Lower leg skin (tissue), 4 donors: ENCODE data around the gene DMD. TPM values are rescaled to one million over a fixed set of nuclear protein-coding genes. Genes with fewer than 3 reads are reported as not detected.

Experiments used
- DNase-seq, 2 donors: peaks; one replicate each; pipeline ENCODE4 v3.0.0-alpha.2; 2019; ENCODE audit warnings: low spot score in 2 of 2
- H3K4me3 ChIP-seq: fragments of 200-600 bp; sonication (generic); 2 replicates; pipeline ENCODE4 v1.5.1; 2017; ENCODE audit warnings: mild to moderate bottlenecking, low read depth; ENCODE audit not compliant: poor library complexity, severe bottlenecking
- POLR2A ChIP-seq, 2 donors: fragments of 450-650 bp; IDR thresholded peaks; one replicate each; pipeline ENCODE4 v1.6.1; 2016 to 2017; ENCODE audit warnings: antibody characterized with exemption in 2 of 2, mild to moderate bottlenecking in 1 of 2, moderate library complexity in 1 of 2
- WGBS, 2 donors: methylation state at CpG; one replicate each; pipeline ENCODE4 v1.1.5; 2018; 5-methylcytosine and 5-hydroxymethylcytosine counted together
- intact Hi-C: fragments of 100-400 bp; cut with DNase I; formaldehyde crosslinking; loops from one replicate; pipeline ENCODE4 v1.15.0; 2023; ENCODE audit warnings: low total_unique reads
- total RNA-seq, 4 donors: library from RNA; depleted of rRNA; stranded (reverse); fragments of >200 nt; gene quantifications; one replicate each; pipeline ENCODE4 v1.1.0, GENCODE V29; 2016
- TF ChIP-seq, protein P1 (sequence below), 3 donors: fragments of 450-650 bp; IDR thresholded peaks; one replicate each; pipeline ENCODE4 v1.5.1; 2016; ENCODE audit warnings: antibody characterized with exemption in 3 of 3, mild to moderate bottlenecking in 3 of 3, moderate library complexity in 2 of 3

The DMD gene
- total RNA-seq, 4 donors from 2014 or later = 23.0 to 27.5 (median 26.7) TPM

DNA sequence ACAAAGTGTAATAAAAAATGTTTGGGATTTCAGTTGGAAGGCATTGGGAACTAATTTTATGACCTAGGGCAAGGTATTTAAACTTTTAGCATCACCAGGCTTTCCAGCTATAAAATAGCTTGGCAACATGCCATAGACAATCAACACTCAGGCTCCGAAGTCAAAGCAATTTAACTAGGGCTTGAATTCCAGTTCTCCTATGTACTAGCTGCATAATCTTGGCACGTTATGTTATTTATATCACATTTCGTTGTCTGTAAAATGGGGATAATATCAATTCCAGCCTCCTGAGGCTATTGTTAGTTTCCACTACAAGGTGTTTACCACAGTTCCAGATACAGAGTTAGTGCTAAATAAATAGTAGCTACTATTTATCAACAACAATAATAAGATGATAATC is 78.8 kb downstream of the DMD start:
- intact Hi-C loops = no loop called here
- no peak for DNase-seq
- no peak overlapping the region for H3K4me3 ChIP-seq
- no peak for TF ChIP-seq POLR2A (IDR thresholded peaks at IDR 0.05)
- TF ChIP-seq, protein P1, sequence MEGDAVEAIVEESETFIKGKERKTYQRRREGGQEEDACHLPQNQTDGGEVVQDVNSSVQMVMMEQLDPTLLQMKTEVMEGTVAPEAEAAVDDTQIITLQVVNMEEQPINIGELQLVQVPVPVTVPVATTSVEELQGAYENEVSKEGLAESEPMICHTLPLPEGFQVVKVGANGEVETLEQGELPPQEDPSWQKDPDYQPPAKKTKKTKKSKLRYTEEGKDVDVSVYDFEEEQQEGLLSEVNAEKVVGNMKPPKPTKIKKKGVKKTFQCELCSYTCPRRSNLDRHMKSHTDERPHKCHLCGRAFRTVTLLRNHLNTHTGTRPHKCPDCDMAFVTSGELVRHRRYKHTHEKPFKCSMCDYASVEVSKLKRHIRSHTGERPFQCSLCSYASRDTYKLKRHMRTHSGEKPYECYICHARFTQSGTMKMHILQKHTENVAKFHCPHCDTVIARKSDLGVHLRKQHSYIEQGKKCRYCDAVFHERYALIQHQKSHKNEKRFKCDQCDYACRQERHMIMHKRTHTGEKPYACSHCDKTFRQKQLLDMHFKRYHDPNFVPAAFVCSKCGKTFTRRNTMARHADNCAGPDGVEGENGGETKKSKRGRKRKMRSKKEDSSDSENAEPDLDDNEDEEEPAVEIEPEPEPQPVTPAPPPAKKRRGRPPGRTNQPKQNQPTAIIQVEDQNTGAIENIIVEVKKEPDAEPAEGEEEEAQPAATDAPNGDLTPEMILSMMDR (IDR thresholded peaks at IDR 0.05) = no peak
- WGBS, 2 donors = 31 to 36% methylated on average over 3 of the region's 3 CpGs

DNA sequence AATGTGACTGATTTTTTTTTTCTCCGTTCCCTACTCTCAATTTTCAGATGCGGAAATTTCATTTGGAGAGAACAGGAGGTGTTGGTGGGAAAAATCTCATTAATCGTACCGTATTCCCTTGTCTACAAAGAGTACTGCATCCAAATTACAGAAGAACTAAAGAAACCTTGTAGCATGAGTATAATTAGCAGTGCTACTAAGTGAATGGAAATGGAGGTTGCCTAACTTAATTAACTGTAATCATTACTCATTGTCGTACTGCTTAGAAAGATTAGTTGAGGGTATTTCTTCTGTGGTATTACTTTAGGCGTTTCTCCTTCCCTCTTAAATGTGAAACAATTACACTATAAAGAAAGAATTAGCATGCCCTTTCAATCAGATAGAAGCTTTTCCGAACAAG is 81.7 kb downstream of the DMD start:
- WGBS, 2 donors = 58 to 60% methylated on average over 7 of the region's 7 CpGs
- intact Hi-C loops = no loop called here
- no peak overlapping the region for H3K4me3 ChIP-seq
- TF ChIP-seq POLR2A (IDR thresholded peaks at IDR 0.05) = no peak
- TF ChIP-seq, protein P1 (IDR thresholded peaks at IDR 0.05) = no peak
- DNase-seq = no peak

DNA sequence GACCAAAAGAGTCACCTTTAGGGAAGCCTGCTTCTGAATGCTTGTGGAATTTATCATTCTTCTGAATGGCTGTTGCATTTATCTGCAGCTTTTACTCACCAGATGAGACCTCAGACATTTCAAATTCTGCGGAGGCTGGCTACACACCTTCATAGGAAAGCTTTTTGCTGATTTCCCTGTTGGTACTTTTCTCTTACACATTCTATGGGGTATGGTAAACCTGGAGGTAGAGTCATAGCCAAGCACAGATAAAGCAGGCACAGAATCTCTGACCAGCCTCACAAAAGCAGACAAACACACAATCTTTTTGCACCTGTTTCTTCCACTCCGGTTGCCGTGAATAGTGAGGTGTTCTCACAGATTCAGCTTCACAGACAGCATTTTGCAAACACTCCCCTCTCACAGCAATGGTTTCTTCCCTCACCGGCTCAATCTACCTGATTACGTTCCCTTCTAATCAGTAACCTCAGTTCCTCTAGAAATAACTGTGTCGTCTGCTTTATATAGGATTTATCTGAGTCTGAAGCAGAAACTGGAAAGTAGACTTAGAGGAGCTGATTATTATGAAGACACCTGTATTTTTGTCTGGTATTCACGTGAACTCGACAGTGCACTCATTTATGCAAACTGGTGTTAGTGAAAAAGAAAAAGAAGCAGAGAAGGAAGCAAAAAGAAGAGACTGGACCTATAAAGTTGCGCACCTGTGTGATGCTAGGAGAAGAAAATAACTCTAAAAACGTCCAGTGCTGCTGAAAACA is 83.1 kb downstream of the DMD start:
- no peak overlapping the region for H3K4me3 ChIP-seq
- WGBS, 2 donors = 50 to 69% methylated on average over 10 of the region's 10 CpGs
- no peak for DNase-seq
- TF ChIP-seq POLR2A (IDR thresholded peaks at IDR 0.05) = no peak
- TF ChIP-seq, protein P1 (IDR thresholded peaks at IDR 0.05) = no peak
- intact Hi-C loops = no loop called here

DNA sequence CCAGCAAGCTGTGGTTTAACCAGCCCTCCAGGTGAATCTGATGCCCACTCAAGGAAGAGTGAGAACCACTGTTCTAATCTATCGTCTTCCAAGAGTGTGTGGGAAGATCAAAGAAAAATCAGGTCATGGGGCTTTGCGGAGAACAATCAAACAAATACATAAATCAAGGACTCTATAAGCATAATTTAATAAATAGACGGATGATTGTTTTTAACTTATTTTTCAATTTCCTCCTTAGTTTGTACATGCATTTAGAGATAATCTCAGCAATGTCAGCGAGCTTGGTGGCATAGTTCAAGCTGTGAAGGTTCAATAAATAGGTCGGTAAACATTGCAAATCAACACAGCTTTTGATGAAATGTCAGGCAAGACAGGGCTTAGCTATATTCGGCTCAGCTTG is 84.9 kb downstream of the DMD start:
- TF ChIP-seq, protein P1 (IDR thresholded peaks at IDR 0.05) = no peak
- no peak for TF ChIP-seq POLR2A (IDR thresholded peaks at IDR 0.05)
- no peak for DNase-seq
- WGBS, 2 donors = 40 to 46% methylated on average over 6 of the region's 6 CpGs
- intact Hi-C loops = no loop called here
- H3K4me3 ChIP-seq = no peak overlapping the region

DNA sequence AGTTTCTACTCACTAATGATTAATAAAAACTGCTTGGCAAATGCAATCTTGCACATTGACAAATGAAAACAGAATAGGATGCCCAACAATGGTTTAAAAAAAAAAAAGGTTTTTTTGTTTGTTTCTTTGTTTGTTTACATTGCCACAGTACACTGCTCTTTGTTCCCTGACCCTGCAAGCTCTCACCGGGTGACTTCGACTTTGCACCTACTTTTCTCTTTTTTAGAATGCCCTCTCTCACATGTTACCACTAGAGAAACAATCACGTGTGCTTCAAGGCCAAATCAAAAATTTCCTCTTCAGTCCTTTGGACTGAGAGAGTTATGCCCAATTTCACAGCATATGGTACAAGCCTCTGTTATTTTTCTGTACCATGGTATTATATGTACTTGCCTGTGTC is 101.5 kb downstream of the DMD start:
- no peak overlapping the region for H3K4me3 ChIP-seq
- intact Hi-C loops = no loop called here
- WGBS, 2 donors = 20 to 56% methylated on average over 3 of the region's 3 CpGs
- no peak for DNase-seq
- TF ChIP-seq POLR2A (IDR thresholded peaks at IDR 0.05) = no peak
- TF ChIP-seq, protein P1 (IDR thresholded peaks at IDR 0.05) = no peak

DNA sequence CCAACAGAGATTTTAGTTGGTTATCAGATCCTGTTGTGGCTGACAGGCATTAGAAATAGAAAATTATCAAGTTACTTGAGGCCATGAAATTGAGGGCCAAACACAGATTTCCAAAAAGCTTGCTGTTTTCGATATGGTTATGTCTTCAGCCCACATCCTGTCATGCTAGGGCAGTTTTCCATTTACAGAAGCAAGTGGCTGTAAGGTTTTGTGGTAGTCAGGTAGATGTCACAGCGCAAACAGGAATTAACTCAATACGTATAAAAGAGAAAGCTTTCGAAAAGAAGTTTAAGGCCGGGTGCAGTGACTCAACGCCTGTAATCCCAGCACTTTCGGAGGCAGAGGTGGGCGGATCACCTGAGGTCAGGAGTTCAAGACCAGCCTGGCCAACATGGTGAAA is 104.6 kb downstream of the DMD start:
- TF ChIP-seq, protein P1 (IDR thresholded peaks at IDR 0.05) = no peak
- no peak for TF ChIP-seq POLR2A (IDR thresholded peaks at IDR 0.05)
- H3K4me3 ChIP-seq = no peak overlapping the region
- 89 to 94% methylated on average over 8 of the region's 8 CpGs for WGBS, 2 donors
- DNase-seq = no peak
- intact Hi-C loops = no loop called here
